K562 (cell line): ENCODE measurements around the gene PKLR. TPM values are rescaled to one million over a fixed set of nuclear protein-coding genes. Genes with fewer than 3 reads are reported as not detected.

Source experiments
- ATAC-seq: fragments of 200-7000 bp; cut with Tn5 transposase; 3 replicates; pipeline ENCODE4 v1.9.1; 2020; ENCODE audit warnings: moderate library complexity
- BruUV-seq: library from RNA; stranded (reverse); fragments of 400-500 nt; replicated peaks from 2 replicates; lab custom pipeline; 2021; lab: Mats Ljungman, UMichigan
- CTCF ChIA-PET: fragments of 300-600 bp; formaldehyde crosslinking; extraction: SDS; loops from one replicate; lab custom pipeline; 2021; ENCODE audit warnings: low intra/inter-chr PET ratio; lab: Yijun Ruan, JAX
- POLR2A ChIA-PET: fragments of 300-600, 350-650 bp; sonication (Branson Sonifier 250); formaldehyde crosslinking; extraction: SDS; loops from one replicate; lab custom pipeline; 2021; ENCODE audit warnings: antibody characterized with exemption, inconsistent platforms; lab: Yijun Ruan, JAX
- DNase-seq, 4 experiments: peaks; one replicate each; pipeline versions ENCODE4 v3.0.0 to v3.0.0-alpha.2; 2011 to 2018; ENCODE audit warnings: low spot score in 3 of 4, mixed read lengths in 3 of 4; ENCODE audit errors: extremely low read depth in 1 of 4
- FAIRE-seq: peaks from 2 replicates; lab custom pipeline; 2011; peaks lifted over from hg19 to GRCh38; lab: Jason Lieb, UNC
- H2AFZ ChIP-seq: 2 replicates; pipeline ENCODE4 v1.6.0; 2011; ENCODE audit warnings: low read depth, low read length, control low read depth, inconsistent platforms
- H3K27ac ChIP-seq: fragments of 200-600 bp; 3 replicates; pipeline ENCODE4 v1.8.0; 2011; ENCODE audit warnings: low read depth, mild to moderate bottlenecking, control low read depth, inconsistent platforms, low read length, moderate library complexity, mixed read lengths; ENCODE audit errors: extremely low read depth
- H3K27me3 ChIP-seq, 2 experiments: fragments of 300-600 bp in 1 of 2; 2 replicates in 1 of 2; 3 replicates in 1 of 2; pipeline versions ENCODE4 v1.6.0 to v1.8.0; 2011; ENCODE audit warnings: inconsistent platforms in 2 of 2, low read length in 2 of 2, mild to moderate bottlenecking in 1 of 2, mixed read lengths in 1 of 2, moderate library complexity in 1 of 2; ENCODE audit not compliant: control insufficient read depth in 2 of 2, insufficient read depth in 2 of 2
- H3K36me3 ChIP-seq: fragments of 300-600 bp; 3 replicates; pipeline ENCODE4 v1.8.0; 2011; ENCODE audit warnings: mild to moderate bottlenecking, low read length, inconsistent platforms; ENCODE audit not compliant: control insufficient read depth, insufficient read depth
- H3K4me1 ChIP-seq, 2 experiments: fragments of 200-600 bp in 1 of 2; replicated peaks in 1 of 2; 2 replicates in 1 of 2; 3 replicates in 1 of 2; pipeline versions ENCODE4 v1.5.1 to v1.8.0; 2011; ENCODE audit warnings: inconsistent platforms in 2 of 2, low read length in 2 of 2, mild to moderate bottlenecking in 1 of 2, mixed read lengths in 1 of 2, moderate library complexity in 1 of 2; ENCODE audit not compliant: control insufficient read depth in 2 of 2, insufficient read depth in 2 of 2
- H3K4me2 ChIP-seq: 2 replicates; pipeline ENCODE4 v1.6.1; 2011; ENCODE audit warnings: low read length, control low read depth, inconsistent platforms, mixed read lengths; ENCODE audit not compliant: insufficient read depth
- H3K4me3 ChIP-seq: fragments of 200-600 bp; sonication (generic), shearing (Covaris generic); 2 replicates; pipeline ENCODE4 v1.5.1; 2016; ENCODE audit warnings: control low read depth, inconsistent platforms
- H3K79me2 ChIP-seq: fragments of 200-600 bp; 3 replicates; pipeline ENCODE4 v1.8.0; 2011; ENCODE audit warnings: low read length, inconsistent platforms; ENCODE audit not compliant: control insufficient read depth, insufficient read depth
- H3K9ac ChIP-seq, 2 experiments: 2 replicates each; pipeline versions ENCODE4 v1.6.0 to v1.6.1; 2011; ENCODE audit warnings: low read depth in 2 of 2, low read length in 2 of 2, control low read depth in 1 of 2, inconsistent platforms in 1 of 2, mild to moderate bottlenecking in 1 of 2, mixed read lengths in 1 of 2; ENCODE audit not compliant: insufficient read depth in 1 of 2
- H3K9me1 ChIP-seq: one replicate; pipeline ENCODE4 v1.6.0; 2011; ENCODE audit warnings: inconsistent platforms, mild to moderate bottlenecking, low read length, moderate library complexity; ENCODE audit not compliant: control insufficient read depth, insufficient read depth
- H3K9me3 ChIP-seq: replicated peaks from 2 replicates; pipeline ENCODE4 v1.5.1; 2011; ENCODE audit warnings: low read depth, low read length, inconsistent platforms; ENCODE audit not compliant: control insufficient read depth, insufficient read depth
- H4K20me1 ChIP-seq: replicated peaks from 2 replicates; pipeline ENCODE4 v1.6.1; 2011; ENCODE audit warnings: low read length, inconsistent platforms, mixed read lengths; ENCODE audit not compliant: control insufficient read depth, insufficient read depth
- FOXA3 ChIP-seq, 2 experiments: fragments of 450-650 bp in 1 of 2; sonication (generic) in 1 of 2; formaldehyde crosslinking; IDR thresholded peaks in 1 of 2; conservative IDR thresholded peaks in 1 of 2; 2 replicates each; pipeline versions ENCODE4 v1.4.0 to v1.8.0; 2020 to 2022; ENCODE audit warnings: mild to moderate bottlenecking in 2 of 2, missing genetic modification reagents in 1 of 2
- HNRNPUL1 ChIP-seq: fragments of 200-400 bp; formaldehyde crosslinking; IDR thresholded peaks from 2 replicates; pipeline ENCODE4 v1.6.1; 2017; ENCODE audit warnings: low read length
- JUN ChIP-seq, 2 experiments: sonication (generic) in 1 of 2; formaldehyde crosslinking in 1 of 2; IDR thresholded peaks; 2 replicates each; pipeline versions ENCODE4 v1.6.1 to v1.8.0; 2012 to 2022; ENCODE audit warnings: borderline replicate concordance in 2 of 2, mild to moderate bottlenecking in 2 of 2, improper control_type of control experiment in 1 of 2, low read depth in 1 of 2, low read length in 1 of 2, missing genetic modification reagents in 1 of 2
- KDM4B ChIP-seq, 2 experiments: fragments of 450-650 bp in 1 of 2; sonication (generic) in 1 of 2; IDR thresholded peaks; 2 replicates each; pipeline ENCODE4 v1.6.1; 2016 to 2017; ENCODE audit warnings: borderline replicate concordance in 2 of 2, antibody characterized with exemption in 1 of 2, low read depth in 1 of 2, mild to moderate bottlenecking in 1 of 2
- NRF1 ChIP-seq, 2 experiments: fragments of 450-650 bp; IDR thresholded peaks in 1 of 2; conservative IDR thresholded peaks in 1 of 2; 2 replicates each; pipeline ENCODE4 v1.6.1; 2014; ENCODE audit warnings: mild to moderate bottlenecking in 2 of 2
- SETDB1 ChIP-seq: IDR thresholded peaks from one replicate; pipeline ENCODE4 v1.6.1; 2012; ENCODE audit warnings: low read length, control low read depth, inconsistent platforms
- SMAD4 ChIP-seq: fragments of 250-450 bp; sonication (Bioruptor Pico); conservative IDR thresholded peaks from 2 replicates; pipeline ENCODE4 v1.8.0; 2021; ENCODE audit warnings: inconsistent platforms, mild to moderate bottlenecking, moderate library complexity
- SMARCC2 ChIP-seq: fragments of 450-650 bp; IDR thresholded peaks from 2 replicates; pipeline ENCODE4 v1.6.1; 2017; ENCODE audit warnings: antibody characterized with exemption, moderate library complexity, mild to moderate bottlenecking, low read depth
- U2AF1 ChIP-seq: fragments of 200-400 bp; formaldehyde crosslinking; optimal IDR thresholded peaks from 2 replicates; pipeline ENCODE3; 2017; ENCODE audit warnings: mild to moderate bottlenecking, low read depth, low read length, moderate library complexity
- ZKSCAN1 ChIP-seq: fragments of 150-350 bp; IDR thresholded peaks from 2 replicates; pipeline ENCODE4 v1.6.1; 2016; ENCODE audit warnings: low read depth, low read length
- ZNF644 ChIP-seq: fragments of 200-800 bp; sonication (Bioruptor generic); IDR thresholded peaks from 2 replicates; pipeline ENCODE4 v1.6.1; 2016; ENCODE audit warnings: low read depth, missing genetic modification characterization, missing compliant biosample characterization
- WGBS: fragments of 100-300 bp; shearing (Covaris generic); methylation state at CpG from one replicate; pipeline ENCODE4 v1.1.6; 2016; ENCODE audit warnings: low coverage, mixed read lengths; ENCODE audit not compliant: insufficient coverage; ENCODE audit errors: missing lambda C conversion rate; 5-methylcytosine and 5-hydroxymethylcytosine counted together
- in situ Hi-C: fragments of 300-500 bp; cut with MboI; formaldehyde crosslinking; loops from 4 replicates; pipeline ENCODE4 v1.15.0; 2018; ENCODE audit warnings: inconsistent platforms, mixed read lengths
- intact Hi-C: fragments of 100-400 bp; cut with micrococcal nuclease; formaldehyde crosslinking; loops from 2 replicates; pipeline ENCODE4 v1.14.2; 2022
- polyA plus RNA-seq, 8 experiments: library from polyadenylated mRNA; depleted of rRNA in 4 of 8; stranded (reverse) in 5 of 8; unstranded in 3 of 8; fragments of >200 nt; fragmentation: Nextera tagmentation in 2 of 8; fragmentation: Illumina TruSeq in 1 of 8; extraction: Ambion mirVana in 2 of 8; extraction: Trizol in 1 of 8; gene quantifications; 2 replicates each; pipeline versions ENCODE4 v1.2.1 to v1.2.3, GENCODE V29; 2011 to 2014; ENCODE audit warnings: inconsistent platforms in 1 of 8, missing spikeins in 1 of 8
- total RNA-seq, 7 experiments: library from RNA; depleted of rRNA in 6 of 7; stranded (reverse); fragments of >200 nt in 6 of 7; fragmentation: Illumina TruSeq in 2 of 7; extraction: Trizol in 2 of 7; gene quantifications; 2 replicates each; pipeline versions ENCODE4 v1.2.1 to v1.2.3, GENCODE V29; 2011 to 2021; ENCODE audit warnings: low replicate concordance in 1 of 7
- TF ChIP-seq, protein P1 (sequence below): fragments of 250-450 bp; sonication (Bioruptor Pico); IDR thresholded peaks from 2 replicates; pipeline ENCODE4 v1.8.0; 2022; ENCODE audit warnings: inconsistent platforms
- TF ChIP-seq, protein P2 (sequence below): IDR thresholded peaks from 2 replicates; pipeline ENCODE4 v1.6.1; 2011; ENCODE audit warnings: borderline replicate concordance, low read depth, mild to moderate bottlenecking, moderate library complexity, low read length; ENCODE audit not compliant: insufficient read depth, poor library complexity, severe bottlenecking
- TF ChIP-seq, protein P3 (sequence below): fragments of 450-650 bp; IDR thresholded peaks from 2 replicates; pipeline ENCODE4 v1.6.1; 2017; ENCODE audit warnings: antibody characterized with exemption

The PKLR gene
- total and polyA plus RNA-seq, 9 of the 15 experiments (the other 6 are each of a cell fraction or from before 2014, with no cell fraction given) = 10.7 to 78.4 (median 38.2) TPM

DNA sequence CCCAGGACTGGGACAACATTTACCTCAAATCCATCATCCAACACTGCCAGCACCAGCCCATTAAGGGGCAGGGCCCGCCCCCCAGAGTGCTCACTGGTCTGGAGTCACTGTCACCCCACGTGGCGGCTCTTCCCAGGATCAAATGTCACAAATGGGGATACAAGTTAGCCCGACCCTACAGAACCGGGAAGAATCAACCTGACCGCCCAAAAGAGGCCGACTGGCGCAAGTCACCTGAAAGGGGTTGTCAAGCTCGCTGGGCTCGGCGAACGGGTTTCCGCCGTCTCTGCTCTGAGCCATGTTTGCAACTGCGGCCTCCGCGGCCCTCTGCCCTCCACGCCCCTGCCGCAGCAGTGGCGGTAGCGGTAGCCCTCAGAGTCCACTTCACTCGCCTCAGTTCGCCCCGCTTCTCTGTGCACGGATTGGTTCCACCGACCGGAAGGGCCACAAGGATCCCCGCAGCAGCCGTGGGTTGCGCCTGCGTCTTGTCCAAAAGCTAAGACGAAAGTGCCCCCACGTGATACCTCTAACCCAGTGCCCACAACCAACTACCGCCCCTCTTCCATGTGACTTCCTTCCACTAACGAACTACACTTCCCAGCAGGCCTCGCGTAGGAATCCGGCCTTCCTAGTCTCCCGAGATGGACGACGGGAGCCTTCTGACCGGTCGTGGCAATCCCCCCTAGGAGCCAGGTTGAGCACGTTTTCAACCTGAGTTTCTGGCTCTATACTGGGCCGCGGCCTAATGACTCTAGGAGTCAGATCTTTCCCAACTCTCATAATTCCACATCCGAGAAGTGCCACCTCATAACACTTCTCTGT is 39.2 kb downstream of the PKLR start, which contains the start of gene SCAMP3:
Gene SCAMP3, minus strand, starts transcription at position 509 of the 822 bp plus-strand sequence. Its CDS starts 209 bp downstream, at position 300.
- CTCF ChIA-PET = no interaction called here
- intact Hi-C loops = loop anchor here (1.0 kb wide), 1 partner anchor 11 kb away; the partner anchor contains the start of gene CLK2
- Histone ChIP-seq H3K27me3 (no peaks in the 10 kb centered on the region), H3K9me3 (no peaks in the 10 kb centered on the region), H3K4me2 (peak within 1 kb of the TSS; percentile 89), H3K9me1 (peaks cover 3% of the 10 kb centered on the region), H3K79me2 (peaks cover 21% of the 10 kb centered on the region), H3K4me3 (peak within 1 kb of the TSS; percentile 65), H3K9ac (peak within 1 kb of the TSS; percentile 83 to 97), H3K4me1 (peaks cover 7 to 23% of the 10 kb centered on the region in 2 experiments; a peak in 4 of 5 replicates), H2AFZ (peak within 1 kb of the TSS; percentile 75), H4K20me1 (no peaks in the 10 kb centered on the region), H3K27ac (peak within 1 kb of the TSS; percentile 64), H3K36me3 (peaks cover 71% of the 10 kb centered on the region)
- BruUV-seq = TSS peak; percentile 52
- ATAC-seq (peak; percentile 97), DNase-seq (peak; percentile 90 to 98 (median 94)), FAIRE-seq (peak; percentile 98)
- WGBS = under 1% methylated on average over 42 of the region's 47 CpGs
- POLR2A ChIA-PET = interaction anchor here (0.6 to 3.8 kb wide), 7 partner anchors 11 to 62 kb away, joined by 3 to 29 read pairs (median 3); partner anchors contain the start of gene CLK2
- in situ Hi-C loops = no loop called here
- no peak; the same call in 1 of the 2 replicates for TF ChIP-seq SMAD4 (CRISPR knock-in tag)
- TF ChIP-seq HNRNPUL1 = no peak
- no peak for TF ChIP-seq KDM4B (IDR thresholded peaks at IDR 0.05; ENCODE audit: borderline replicate concordance in 2 of 2, low read depth in 1 of 2)
- no peak for TF ChIP-seq U2AF1
- TF ChIP-seq SETDB1 = no peak
- TF ChIP-seq FOXA3 (CRISPR knock-in tag; conservative IDR thresholded peaks at IDR 0.05 in 1 of 2, IDR thresholded peaks at IDR 0.05 in 1 of 2) = peak; percentile 55 to 56
- peak; percentile 94 to 95 for TF ChIP-seq NRF1 (conservative IDR thresholded peaks at IDR 0.05 in 1 of 2, IDR thresholded peaks at IDR 0.05 in 1 of 2)
- TF ChIP-seq, protein P1, sequence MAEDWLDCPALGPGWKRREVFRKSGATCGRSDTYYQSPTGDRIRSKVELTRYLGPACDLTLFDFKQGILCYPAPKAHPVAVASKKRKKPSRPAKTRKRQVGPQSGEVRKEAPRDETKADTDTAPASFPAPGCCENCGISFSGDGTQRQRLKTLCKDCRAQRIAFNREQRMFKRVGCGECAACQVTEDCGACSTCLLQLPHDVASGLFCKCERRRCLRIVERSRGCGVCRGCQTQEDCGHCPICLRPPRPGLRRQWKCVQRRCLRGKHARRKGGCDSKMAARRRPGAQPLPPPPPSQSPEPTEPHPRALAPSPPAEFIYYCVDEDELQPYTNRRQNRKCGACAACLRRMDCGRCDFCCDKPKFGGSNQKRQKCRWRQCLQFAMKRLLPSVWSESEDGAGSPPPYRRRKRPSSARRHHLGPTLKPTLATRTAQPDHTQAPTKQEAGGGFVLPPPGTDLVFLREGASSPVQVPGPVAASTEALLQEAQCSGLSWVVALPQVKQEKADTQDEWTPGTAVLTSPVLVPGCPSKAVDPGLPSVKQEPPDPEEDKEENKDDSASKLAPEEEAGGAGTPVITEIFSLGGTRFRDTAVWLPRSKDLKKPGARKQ (CRISPR knock-in tag) = no peak
- no peak for TF ChIP-seq SMARCC2
- TF ChIP-seq JUN (IDR thresholded peaks at IDR 0.05; ENCODE audit: borderline replicate concordance, low read depth, low read length) = 0 out of 2 replicates have a peak, but pooled peaks have one; percentile 27
- no peak for TF ChIP-seq JUN (CRISPR knock-in tag; IDR thresholded peaks at IDR 0.05; ENCODE audit: borderline replicate concordance)
- TF ChIP-seq ZKSCAN1 = no peak
- TF ChIP-seq, protein P2, sequence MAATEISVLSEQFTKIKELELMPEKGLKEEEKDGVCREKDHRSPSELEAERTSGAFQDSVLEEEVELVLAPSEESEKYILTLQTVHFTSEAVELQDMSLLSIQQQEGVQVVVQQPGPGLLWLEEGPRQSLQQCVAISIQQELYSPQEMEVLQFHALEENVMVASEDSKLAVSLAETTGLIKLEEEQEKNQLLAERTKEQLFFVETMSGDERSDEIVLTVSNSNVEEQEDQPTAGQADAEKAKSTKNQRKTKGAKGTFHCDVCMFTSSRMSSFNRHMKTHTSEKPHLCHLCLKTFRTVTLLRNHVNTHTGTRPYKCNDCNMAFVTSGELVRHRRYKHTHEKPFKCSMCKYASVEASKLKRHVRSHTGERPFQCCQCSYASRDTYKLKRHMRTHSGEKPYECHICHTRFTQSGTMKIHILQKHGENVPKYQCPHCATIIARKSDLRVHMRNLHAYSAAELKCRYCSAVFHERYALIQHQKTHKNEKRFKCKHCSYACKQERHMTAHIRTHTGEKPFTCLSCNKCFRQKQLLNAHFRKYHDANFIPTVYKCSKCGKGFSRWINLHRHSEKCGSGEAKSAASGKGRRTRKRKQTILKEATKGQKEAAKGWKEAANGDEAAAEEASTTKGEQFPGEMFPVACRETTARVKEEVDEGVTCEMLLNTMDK = no peak
- TF ChIP-seq, protein P3, sequence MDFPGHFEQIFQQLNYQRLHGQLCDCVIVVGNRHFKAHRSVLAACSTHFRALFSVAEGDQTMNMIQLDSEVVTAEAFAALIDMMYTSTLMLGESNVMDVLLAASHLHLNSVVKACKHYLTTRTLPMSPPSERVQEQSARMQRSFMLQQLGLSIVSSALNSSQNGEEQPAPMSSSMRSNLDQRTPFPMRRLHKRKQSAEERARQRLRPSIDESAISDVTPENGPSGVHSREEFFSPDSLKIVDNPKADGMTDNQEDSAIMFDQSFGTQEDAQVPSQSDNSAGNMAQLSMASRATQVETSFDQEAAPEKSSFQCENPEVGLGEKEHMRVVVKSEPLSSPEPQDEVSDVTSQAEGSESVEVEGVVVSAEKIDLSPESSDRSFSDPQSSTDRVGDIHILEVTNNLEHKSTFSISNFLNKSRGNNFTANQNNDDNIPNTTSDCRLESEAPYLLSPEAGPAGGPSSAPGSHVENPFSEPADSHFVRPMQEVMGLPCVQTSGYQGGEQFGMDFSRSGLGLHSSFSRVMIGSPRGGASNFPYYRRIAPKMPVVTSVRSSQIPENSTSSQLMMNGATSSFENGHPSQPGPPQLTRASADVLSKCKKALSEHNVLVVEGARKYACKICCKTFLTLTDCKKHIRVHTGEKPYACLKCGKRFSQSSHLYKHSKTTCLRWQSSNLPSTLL = no peak
- no peak for TF ChIP-seq ZNF644 (tag)
